HL-60/S4 (cell line): ENCODE measurements around the gene RDH8.

Experiments
- in situ Hi-C: fragments of 300-500 bp; cut with MboI; formaldehyde crosslinking; loops from 2 replicates; pipeline ENCODE4 v1.14.3; 2022; ENCODE audit warnings: low sequenced_read_pairs

RDH8 gene

GRCh38 chr19:10036601-10037071, 23.4 kb downstream of the RDH8 start:
- in situ Hi-C loops: no loop called here

- in situ Hi-C loops: no loop called here
Observed at GRCh38 chr19:10037367-10037766, 24.1 kb downstream of the RDH8 start.

- in situ Hi-C loops: no loop called here
Observed at GRCh38 chr19:10037809-10038208, 24.5 kb downstream of the RDH8 start.

GRCh38 chr19:10043286-10043927, 30.1 kb downstream of the RDH8 start:
- in situ Hi-C loops: no loop called here

GRCh38 chr19:10044390-10044789, 31.1 kb downstream of the RDH8 start:
- in situ Hi-C loops: no loop called here

- in situ Hi-C loops: no loop called here
Observed at GRCh38 chr19:10045371-10045770, 32.1 kb downstream of the RDH8 start.

- in situ Hi-C loops: no loop called here
Observed at GRCh38 chr19:10049626-10050025, 36.3 kb downstream of the RDH8 start.

- in situ Hi-C loops: no loop called here
Observed at GRCh38 chr19:10052602-10053360, 39.5 kb downstream of the RDH8 start.

GRCh38 chr19:10061717-10062310, 48.5 kb downstream of the RDH8 start:
- in situ Hi-C loops: no loop called here

GRCh38 chr19:10068205-10068604, 54.9 kb downstream of the RDH8 start:
- in situ Hi-C loops: no loop called here

GRCh38 chr19:10069046-10069445, 55.8 kb downstream of the RDH8 start:
- in situ Hi-C loops: no loop called here

GRCh38 chr19:10070730-10071446, 57.6 kb downstream of the RDH8 start:
- in situ Hi-C loops: no loop called here
